ENCODE measurements around the gene MRAS.

GRCh38 chr3:138381413-138381901 lies 33.1 kb downstream of the MRAS start:
- TF ChIP-seq CTCF (IDR thresholded peaks at IDR 0.05; ENCODE audit: insufficient read depth, low read depth, low read length) (no peak), EZH2 (IDR thresholded peaks at IDR 0.05; ENCODE audit: insufficient read depth, low read length) (no peak)
